HL-60 (cell line): Measurements from ENCODE around the gene PTPRR.

Source experiments
- CTCF ChIP-seq: IDR thresholded peaks from one replicate; pipeline ENCODE4 v1.5.1; 2011; ENCODE audit warnings: low read length, control low read depth, inconsistent platforms; ENCODE audit not compliant: insufficient read depth
- POLR2AphosphoS5 ChIP-seq: IDR thresholded peaks from 2 replicates; pipeline ENCODE4 v1.6.1; 2012; ENCODE audit warnings: low read depth

DNA sequence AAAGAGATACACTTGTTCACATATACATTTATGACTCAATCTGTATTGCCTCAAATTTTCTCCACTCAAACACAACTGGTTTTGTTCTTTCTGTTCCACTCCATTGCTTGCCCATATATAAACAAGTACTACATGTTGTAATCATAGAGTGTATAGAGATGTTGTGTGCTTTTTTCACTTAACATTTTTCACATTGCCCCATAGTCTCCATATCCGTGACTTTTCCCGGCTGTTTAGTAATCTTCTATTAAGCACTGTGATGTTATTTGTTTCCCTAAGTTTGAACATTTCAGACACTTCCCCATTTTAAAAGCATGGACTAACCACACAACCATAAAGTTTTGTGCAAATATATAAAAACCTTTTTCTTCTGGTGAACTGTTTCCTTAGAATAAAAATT, 45.5 kb upstream of the PTPRR start:
- TF ChIP-seq CTCF (no peak), POLR2AphosphoS5 (no peak)
